NCI-H187 (cell line): ENCODE results near the gene CDC25B.
A peak's percentile ranks its signal among the peaks of the same experiment; 100 is the strongest.
"Not testable (repeated sequence)": the region's sequence is repeated elsewhere in the genome, so short reads cannot be mapped to it uniquely, and the experiment has no call there.

Experiments
- DNase-seq, 2 experiments: peaks; one replicate each; lab custom pipeline; 2025; lab: John Stamatoyannopoulos, UW

CDC25B gene

GRCh38 chr20:3829891-3830290 is 33.8 kb downstream of the CDC25B start:
- not testable (repeated sequence) for DNase-seq

- DNase-seq: no peak
Observed at GRCh38 chr20:3836132-3836531, 40.0 kb downstream of the CDC25B start.

- DNase-seq: no peak
Observed at GRCh38 chr20:3839328-3839727, 43.2 kb downstream of the CDC25B start.

- not testable (repeated sequence) for DNase-seq
Observed at GRCh38 chr20:3840201-3840600, 44.1 kb downstream of the CDC25B start.

- DNase-seq: no peak
Observed at GRCh38 chr20:3842348-3842930, 46.3 kb downstream of the CDC25B start.

GRCh38 chr20:3843490-3843889 is 47.4 kb downstream of the CDC25B start:
- DNase-seq: no peak

GRCh38 chr20:3843990-3844619 is 48.0 kb downstream of the CDC25B start:
- not testable (repeated sequence) for DNase-seq

GRCh38 chr20:3846378-3846739 is 50.2 kb downstream of the CDC25B start:
- DNase-seq: no peak

- peak; percentile 36 to 87 for DNase-seq
Observed at GRCh38 chr20:3846740-3847428, 50.8 kb downstream of the CDC25B start, which contains the start of gene MAVS. Gene MAVS, plus strand, starts transcription at chr20:3846834. Its CDS starts 7,791 bp downstream, at chr20:3854625.

- no peak for DNase-seq
Observed at GRCh38 chr20:3847429-3847940, 51.4 kb downstream of the CDC25B start.

GRCh38 chr20:3848565-3848964 is 52.5 kb downstream of the CDC25B start:
- DNase-seq: no peak

- no peak for DNase-seq
Observed at GRCh38 chr20:3854462-3854871, 58.4 kb downstream of the CDC25B start.
